ES-I3 (cell line): ENCODE measurements around the gene GSK3A.
A peak's percentile ranks its signal among the peaks of the same experiment; 100 is the strongest.

ENCODE experiments used
- H3K36me3 ChIP-seq: 2 replicates; pipeline ENCODE4 v1.6.1; 2013; ENCODE audit warnings: mild to moderate bottlenecking, low read length, control low read depth, moderate library complexity; ENCODE audit not compliant: insufficient read depth
- H3K4me1 ChIP-seq: 2 replicates; pipeline ENCODE4 v1.6.1; 2013; ENCODE audit warnings: mild to moderate bottlenecking, control low read depth, low read length; ENCODE audit not compliant: insufficient read depth
- H3K9ac ChIP-seq: 2 replicates; pipeline ENCODE4 v1.6.1; 2013; ENCODE audit warnings: low read depth, mild to moderate bottlenecking, low read length, moderate library complexity
- H3K9me3 ChIP-seq: 2 replicates; pipeline ENCODE4 v1.6.1; 2013; ENCODE audit warnings: mild to moderate bottlenecking, low read length, moderate library complexity; ENCODE audit not compliant: control insufficient read depth, insufficient read depth

GSK3A gene

DNA sequence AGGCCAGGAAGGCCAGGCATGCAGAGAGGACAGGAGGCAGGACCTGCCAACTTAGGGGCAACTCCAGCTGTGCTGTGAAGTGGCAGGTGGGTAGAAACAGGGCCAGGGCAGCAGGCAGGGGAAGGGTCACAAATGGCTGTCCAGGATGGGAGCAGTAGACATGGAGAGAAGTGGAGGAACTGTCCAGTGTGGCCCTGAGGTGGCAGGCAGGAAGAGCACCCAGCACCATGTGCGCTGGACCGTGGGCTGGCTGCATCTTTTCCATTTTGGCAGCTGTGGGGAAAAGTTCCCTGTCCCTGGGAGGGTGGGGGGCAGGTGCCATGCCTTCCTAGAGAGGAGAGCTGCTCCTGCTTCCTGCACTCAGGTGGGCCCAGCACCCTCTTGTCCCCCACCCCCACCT, 38.7 kb downstream of the GSK3A start:
- Histone ChIP-seq H3K36me3 (peaks cover 5% of the 10 kb centered on the region; the same call in 1 of the 2 replicates), H3K4me1 (peaks cover 11% of the 10 kb centered on the region), H3K9ac (no peak overlapping the region), H3K9me3 (no peaks in the 10 kb centered on the region)

DNA sequence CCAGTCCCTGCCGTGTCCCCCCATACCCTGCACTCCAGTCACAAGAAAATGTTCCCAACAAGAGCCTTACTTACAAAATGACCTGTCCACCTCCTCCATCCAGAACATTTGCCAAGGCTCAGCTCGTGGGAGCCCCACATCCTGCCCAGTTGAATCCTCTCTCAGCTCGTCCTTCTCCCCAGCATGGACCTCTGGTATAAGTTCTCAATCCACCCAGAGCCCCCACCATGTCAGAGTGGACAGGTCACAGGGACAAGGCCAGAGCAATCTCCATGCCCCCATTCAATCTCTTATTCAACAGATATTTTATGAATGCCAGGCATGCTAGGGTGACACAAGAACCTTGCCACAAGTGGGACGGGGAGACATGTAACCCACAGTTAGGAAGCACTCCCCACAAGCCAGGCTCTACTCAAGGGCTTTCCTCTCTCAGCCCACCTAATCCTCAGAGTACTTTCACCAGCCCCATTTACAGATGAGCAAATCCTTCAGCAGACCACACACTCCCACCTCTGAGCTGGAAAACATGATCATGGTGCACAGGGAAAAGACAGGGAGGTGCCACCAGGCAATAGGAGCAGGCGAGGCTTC, 40.0 kb downstream of the GSK3A start:
- Histone ChIP-seq H3K9me3 (no peaks in the 10 kb centered on the region), H3K9ac (no peak overlapping the region), H3K4me1 (peaks cover 15% of the 10 kb centered on the region), H3K36me3 (peaks cover 5% of the 10 kb centered on the region; the same call in 1 of the 2 replicates)

DNA sequence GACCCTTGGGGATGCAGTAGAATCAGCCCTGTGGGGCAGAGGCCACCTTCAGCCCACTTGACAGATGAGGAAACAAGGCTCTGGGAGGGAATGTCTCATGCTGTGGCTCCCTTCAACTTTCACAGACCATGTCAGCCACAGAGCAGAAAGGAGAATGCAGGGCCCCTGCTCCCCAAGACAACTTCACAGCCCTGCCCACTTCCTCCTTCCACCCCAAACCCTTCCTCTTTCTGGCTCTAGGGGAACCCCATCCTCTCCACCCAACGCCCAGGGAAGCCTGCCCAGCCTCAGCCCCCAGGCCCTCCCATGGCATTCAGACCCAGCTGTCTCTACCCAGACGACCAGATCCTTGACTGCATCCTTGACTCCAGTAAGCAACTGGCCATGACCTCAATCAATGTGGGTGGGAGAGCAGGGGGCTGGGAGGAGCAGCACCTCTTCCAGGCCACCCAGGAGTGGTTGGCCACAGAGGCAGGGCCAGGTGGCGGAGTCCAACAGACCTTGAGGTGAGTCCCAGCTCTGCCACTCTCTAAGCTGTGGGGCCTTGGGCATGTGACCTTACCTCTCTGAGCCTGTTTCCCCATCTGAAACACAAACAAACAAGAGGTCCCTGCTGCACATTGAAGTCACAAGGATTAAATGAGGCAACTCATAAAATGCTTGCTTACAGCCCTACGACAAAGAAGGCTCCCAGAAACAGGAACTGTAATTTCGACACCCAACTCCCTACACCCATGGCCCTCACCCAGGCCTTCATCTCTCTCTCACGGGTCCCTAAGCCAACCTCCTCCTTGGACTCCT, 40.7 kb downstream of the GSK3A start:
- peaks cover 22% of the 10 kb centered on the region for H3K4me1 ChIP-seq
- peaks cover 5% of the 10 kb centered on the region; the same call in 1 of the 2 replicates for H3K36me3 ChIP-seq
- H3K9ac ChIP-seq: no peak overlapping the region
- no peaks in the 10 kb centered on the region for H3K9me3 ChIP-seq

DNA sequence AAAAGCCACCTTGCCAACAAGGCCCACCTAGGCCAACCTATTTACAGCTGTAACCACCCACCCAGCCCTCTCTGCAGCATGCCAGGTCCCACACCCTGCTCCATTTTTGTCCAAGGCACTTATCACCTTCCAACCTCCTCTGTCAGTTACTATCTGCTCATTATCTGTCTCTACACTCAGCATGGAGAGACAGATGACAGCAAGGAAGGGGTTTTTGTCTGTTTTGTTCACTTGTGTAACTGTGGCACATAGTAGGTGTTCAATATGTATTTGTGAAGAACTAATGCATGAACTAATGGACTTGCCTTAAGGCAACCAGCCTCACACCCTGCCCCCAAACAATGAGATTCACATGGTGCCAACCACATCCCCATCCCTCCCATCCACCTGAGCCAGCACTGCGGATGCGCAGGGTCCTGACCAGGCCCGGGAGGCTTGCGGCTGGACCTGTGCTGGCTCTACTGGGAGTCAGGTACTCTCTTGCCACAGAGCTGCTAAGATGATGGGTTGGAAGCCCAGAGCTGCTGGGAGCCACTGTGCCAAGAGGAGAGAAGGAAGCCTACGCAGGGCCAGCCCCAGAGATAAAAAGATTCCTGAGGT, 42.2 kb downstream of the GSK3A start:
- H3K36me3 ChIP-seq: peaks cover 5% of the 10 kb centered on the region; the same call in 1 of the 2 replicates
- peaks cover 22% of the 10 kb centered on the region for H3K4me1 ChIP-seq
- H3K9me3 ChIP-seq: no peaks in the 10 kb centered on the region
- no peak overlapping the region for H3K9ac ChIP-seq

DNA sequence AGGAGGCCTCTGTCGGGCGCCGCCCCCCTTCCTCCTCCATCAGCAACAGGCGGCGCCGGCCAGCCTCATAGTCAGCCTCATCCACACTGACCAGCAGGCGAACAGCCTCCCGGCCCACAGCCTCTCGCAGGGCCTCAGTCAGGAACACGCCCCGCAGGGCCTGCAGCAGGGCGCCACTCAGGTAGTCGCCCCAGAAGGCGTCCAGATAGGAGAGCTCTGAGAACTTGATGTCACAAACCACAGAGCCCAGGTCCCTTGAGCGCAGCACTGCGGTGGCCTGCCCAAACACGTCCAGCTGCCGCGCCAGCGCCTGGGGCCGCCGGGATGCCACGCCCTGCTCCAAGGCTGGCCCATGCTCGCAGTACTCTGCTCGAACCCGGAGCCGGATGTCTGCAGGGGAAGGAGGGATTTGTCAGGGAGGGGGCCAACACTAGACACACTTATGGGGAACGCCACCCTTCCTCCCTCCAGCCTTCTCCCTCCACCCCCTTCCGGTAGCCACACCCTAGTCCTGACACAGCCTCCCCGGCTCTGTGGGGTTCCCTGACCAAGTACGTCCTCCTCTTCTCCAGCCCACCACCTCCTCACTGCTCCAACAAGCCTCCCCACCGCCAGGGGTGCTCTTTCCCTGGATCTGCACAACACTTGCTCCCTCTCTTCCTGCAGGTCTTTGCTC, 42.8 kb downstream of the GSK3A start:
- Histone ChIP-seq H3K4me1 (peaks cover 22% of the 10 kb centered on the region), H3K36me3 (peaks cover 5% of the 10 kb centered on the region; the same call in 1 of the 2 replicates), H3K9me3 (no peaks in the 10 kb centered on the region), H3K9ac (peak overlapping the region; percentile 7; the same call in 1 of the 2 replicates)

DNA sequence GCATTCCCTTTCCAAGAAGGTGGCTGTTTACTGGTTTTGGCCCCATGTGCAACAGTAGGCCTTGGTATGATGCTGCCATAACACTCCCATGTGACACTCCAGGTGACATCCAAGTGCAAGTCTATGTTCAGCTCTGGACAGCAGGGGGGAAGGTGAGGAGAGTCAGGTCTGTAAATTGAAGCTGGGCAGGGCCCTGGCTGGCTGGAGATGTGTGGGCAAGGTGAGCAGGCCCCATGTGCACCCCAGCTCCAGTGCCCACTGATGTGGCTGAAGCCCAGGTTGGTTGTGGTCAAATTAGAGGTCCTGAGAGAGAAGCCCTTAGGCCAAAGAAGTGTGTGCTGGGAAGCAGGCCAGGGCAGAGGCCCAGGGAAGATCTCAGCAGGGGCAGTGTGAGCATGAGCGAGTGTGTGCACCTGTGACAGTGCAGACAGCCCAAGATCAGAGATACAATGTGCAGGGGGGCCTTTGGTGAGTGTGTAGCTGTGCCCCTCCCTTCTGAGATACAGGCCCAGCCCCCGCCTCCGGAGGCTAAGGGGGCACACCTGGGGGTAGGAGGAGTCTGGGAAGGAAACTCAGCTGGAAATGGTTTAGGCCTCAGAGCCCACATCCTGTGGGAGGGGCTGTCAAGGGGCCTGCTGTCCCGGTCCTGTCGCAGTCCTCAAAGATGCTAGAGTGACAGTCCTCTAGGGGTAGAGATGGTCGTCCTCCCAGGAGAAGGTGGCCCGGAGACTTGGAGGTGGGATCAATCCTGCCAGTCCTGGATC, 43.5 kb downstream of the GSK3A start:
- Histone ChIP-seq H3K9me3 (no peaks in the 10 kb centered on the region), H3K36me3 (peaks cover 5% of the 10 kb centered on the region; the same call in 1 of the 2 replicates), H3K9ac (no peak overlapping the region), H3K4me1 (peaks cover 22% of the 10 kb centered on the region)

DNA sequence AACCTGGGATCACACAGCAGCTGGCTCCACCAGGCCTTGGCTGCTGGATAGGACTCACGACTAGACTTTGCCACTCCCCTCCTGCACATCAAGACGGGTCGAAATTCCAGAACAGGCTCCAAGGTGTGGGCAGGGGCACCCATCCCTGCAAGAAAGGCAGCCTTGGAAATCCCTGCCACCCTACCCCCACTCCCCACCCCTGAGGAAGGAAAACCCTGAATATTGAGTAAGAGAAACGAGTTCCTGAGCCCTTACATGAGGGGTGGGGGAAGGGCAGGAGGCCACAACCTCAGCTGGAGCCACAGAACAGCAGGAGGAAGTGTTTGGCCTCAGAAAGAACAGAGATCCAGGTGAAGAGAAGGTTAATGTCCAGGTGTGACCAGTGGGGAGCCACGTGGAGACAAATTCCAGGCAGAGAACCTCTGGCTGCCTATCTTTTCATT, 45.0 kb downstream of the GSK3A start:
- H3K36me3 ChIP-seq: 0 out of 2 replicates have a peak, but pooled peaks cover 5% of the 10 kb centered on the region

DNA sequence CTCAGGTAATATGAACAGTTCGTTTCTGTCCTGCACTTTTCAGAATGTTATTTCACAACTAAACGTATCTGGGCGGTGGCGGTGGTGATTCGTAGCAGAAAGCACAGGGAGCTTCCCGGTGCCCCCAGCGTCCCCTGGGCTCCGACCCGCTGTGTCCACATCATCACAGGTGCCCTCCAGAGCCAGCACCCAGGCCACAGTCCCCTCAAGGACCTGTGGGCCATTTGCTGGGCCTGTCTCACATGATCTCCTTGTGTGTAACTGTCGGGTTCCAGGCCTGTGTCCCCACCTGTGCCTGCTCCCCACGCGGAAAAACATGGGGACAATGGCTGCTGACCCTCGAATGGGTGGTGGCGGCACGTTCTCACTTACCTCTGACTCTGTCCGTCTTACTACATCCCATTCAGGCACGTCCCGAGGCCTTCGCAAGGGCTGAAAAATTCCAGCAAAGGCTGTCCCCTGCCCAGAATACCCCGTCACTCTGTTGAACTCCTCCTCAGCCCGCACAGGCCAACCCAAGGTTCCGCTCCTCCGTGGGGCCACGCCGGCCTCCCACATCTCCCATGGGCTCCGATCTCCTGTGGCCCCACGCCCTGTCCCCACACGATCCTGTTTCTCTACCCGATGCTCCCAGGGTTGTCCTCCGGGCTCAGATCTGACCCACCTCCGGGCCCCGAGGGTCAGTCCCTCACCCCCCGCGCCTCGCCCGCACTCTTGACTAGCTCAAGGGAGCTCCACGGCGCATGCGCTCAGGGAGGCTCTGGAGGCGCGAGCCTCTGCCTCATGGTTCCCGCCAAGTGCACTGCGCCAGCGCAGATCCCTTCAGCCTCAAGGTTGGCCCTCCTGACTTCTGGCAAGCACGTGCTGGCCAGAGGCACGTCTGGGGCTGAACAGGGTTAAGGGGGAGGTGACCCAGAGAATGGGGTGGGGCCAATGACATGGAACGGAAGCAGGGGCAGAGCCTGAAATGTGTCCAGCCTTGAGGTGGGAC, 46.1 kb downstream of the GSK3A start:
- peaks cover 22% of the 10 kb centered on the region for H3K4me1 ChIP-seq
- H3K9me3 ChIP-seq: peaks cover 6% of the 10 kb centered on the region
- H3K36me3 ChIP-seq: 0 out of 2 replicates have a peak, but pooled peaks cover 5% of the 10 kb centered on the region
- no peak overlapping the region for H3K9ac ChIP-seq

More for the DNA sequence above, 45.0 kb downstream of the GSK3A start:
- no peak overlapping the region for H3K9ac ChIP-seq
- H3K4me1 ChIP-seq: peaks cover 22% of the 10 kb centered on the region
- peaks cover 6% of the 10 kb centered on the region for H3K9me3 ChIP-seq

DNA sequence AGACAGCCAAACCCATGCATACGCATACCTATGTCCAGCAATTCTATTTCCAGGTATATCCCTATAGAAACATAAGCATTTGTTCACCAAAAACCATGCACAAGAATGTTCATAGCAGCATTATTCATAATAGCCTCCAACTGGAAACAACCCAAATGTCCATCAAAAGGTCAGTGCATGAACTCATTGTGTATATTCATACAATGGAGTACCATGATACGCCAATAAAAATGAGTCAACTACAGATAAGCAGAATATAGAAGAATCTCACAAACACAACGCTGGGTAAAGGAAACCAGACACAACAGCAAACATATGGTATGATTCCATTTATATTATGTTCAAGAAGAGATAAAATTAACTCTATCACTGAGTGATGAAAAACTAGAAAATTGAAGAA, 48.7 kb downstream of the GSK3A start:
- H3K9me3 ChIP-seq: peaks cover 6% of the 10 kb centered on the region
- no peak overlapping the region for H3K9ac ChIP-seq
- H3K4me1 ChIP-seq: peaks cover 11% of the 10 kb centered on the region
- 0 out of 2 replicates have a peak, but pooled peaks cover 3% of the 10 kb centered on the region for H3K36me3 ChIP-seq

DNA sequence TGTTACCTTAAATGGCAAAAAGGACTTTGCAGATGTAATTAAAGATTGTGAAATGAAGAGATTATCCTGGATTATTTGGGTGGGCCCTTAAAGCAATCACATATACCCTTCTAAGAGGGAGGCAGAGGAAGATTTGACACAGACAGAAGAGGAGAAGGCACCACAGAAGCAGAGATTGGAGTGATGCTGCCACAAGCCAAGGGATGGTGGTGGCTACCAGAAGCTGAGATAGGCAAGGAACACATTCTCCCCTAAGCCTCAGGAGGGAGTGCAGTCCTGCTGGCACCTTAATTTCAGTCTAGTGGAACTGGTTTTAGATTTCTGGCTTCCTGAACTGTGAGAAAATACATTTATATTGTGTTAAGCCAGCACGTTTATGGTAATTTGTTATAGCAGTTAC, 49.1 kb downstream of the GSK3A start:
- no peak overlapping the region for H3K9ac ChIP-seq

DNA sequence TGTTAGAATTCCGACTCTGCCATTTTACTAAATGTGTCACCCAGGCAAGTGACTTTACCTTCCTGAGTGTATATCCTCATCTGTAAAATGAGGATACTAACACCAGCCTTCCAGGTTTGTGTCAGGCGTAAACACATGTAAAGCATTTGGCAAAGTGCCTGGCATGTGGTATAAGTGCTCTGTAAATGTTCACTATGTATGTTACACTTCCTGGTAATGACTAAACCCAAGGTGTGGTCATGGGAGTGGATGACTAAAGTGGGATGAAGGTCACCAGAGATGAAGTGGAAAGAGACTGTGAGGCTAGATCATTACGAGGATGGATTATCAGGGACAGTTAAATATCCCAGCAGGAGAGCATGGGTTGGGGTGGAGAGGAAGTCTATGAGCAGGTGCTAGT, 50.5 kb downstream of the GSK3A start:
- Histone ChIP-seq H3K9me3 (peaks cover 6% of the 10 kb centered on the region), H3K9ac (no peak overlapping the region), H3K4me1 (peaks cover 2% of the 10 kb centered on the region)

More for the DNA sequence above, 49.1 kb downstream of the GSK3A start:
- Histone ChIP-seq H3K4me1 (peaks cover 10% of the 10 kb centered on the region), H3K36me3 (no peaks in the 10 kb centered on the region), H3K9me3 (peaks cover 6% of the 10 kb centered on the region)

DNA sequence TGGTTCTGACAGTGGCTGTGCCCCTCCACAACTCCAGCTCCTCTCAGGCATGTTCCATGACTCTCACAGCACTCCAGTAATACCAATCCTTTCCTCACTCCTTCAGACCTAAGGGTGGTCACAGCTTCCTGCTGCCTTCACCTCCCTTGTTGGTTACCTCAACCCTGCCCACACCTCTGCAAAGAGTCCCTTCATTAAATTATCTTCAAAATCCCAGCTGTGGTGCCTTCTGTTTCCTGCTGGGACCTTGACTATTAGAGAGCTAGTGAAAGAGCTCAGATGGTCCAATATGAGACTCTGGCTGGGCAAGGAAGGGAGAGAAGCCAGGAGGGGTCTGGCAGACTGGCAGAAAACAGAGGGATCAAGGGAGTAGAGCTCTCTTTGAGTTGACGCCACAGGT, 51.1 kb downstream of the GSK3A start:
- Histone ChIP-seq H3K4me1 (no peaks in the 10 kb centered on the region; the same call in 1 of the 2 replicates), H3K9me3 (peaks cover 6% of the 10 kb centered on the region), H3K9ac (no peak overlapping the region), H3K36me3 (no peaks in the 10 kb centered on the region)

More for the DNA sequence above, 50.5 kb downstream of the GSK3A start:
- H3K36me3 ChIP-seq: no peaks in the 10 kb centered on the region

DNA sequence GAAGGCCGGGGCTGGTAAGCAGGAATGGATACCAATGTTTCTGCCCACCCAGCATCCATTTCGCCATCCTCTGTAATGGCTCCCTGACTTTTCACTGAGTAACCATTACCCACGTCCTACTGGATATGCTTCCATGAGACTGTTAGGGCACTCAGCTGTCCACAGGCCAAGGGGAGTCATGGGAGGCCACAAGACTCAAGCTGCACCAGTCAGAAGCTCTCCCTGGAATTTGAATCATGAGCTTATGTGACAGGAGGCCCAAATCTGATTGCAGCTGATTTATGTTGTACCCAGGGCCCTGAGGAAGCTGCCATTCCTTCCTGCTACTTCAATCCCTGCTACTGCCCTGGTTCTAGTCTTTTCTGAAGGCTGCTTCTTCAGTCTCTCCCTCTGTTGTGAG, 53.3 kb downstream of the GSK3A start:
- Histone ChIP-seq H3K36me3 (no peaks in the 10 kb centered on the region), H3K4me1 (no peaks in the 10 kb centered on the region; the same call in 1 of the 2 replicates), H3K9me3 (peaks cover 6% of the 10 kb centered on the region), H3K9ac (no peak overlapping the region)
